RWPE1 (cell line): ENCODE results near the gene RNF138.

Source experiments
- CTCF ChIA-PET: fragments of 350-600 bp; sonication (Branson Sonifier 250); formaldehyde crosslinking; extraction: SDS; loops from one replicate; lab custom pipeline; 2021; lab: Yijun Ruan, JAX
- POLR2A ChIA-PET: fragments of 400-600 bp; formaldehyde crosslinking; extraction: SDS; loops from one replicate; lab custom pipeline; 2020; ENCODE audit warnings: antibody characterized with exemption; ENCODE audit not compliant: low non-redundant PET; lab: Yijun Ruan, JAX
- DNase-seq: peaks from one replicate; pipeline ENCODE4 v3.0.0; 2012; ENCODE audit warnings: low spot score
- H3K27ac ChIP-seq: fragments of 450-650 bp; 2 replicates; pipeline ENCODE4 v1.5.1; 2017
- TF ChIP-seq, protein P1 (sequence below): fragments of 450-650 bp; conservative IDR thresholded peaks from 2 replicates; pipeline ENCODE4 v1.5.1; 2017; ENCODE audit warnings: low read depth, mild to moderate bottlenecking

The RNF138 gene

GRCh38 chr18:32112826-32113225 is 21.2 kb downstream of the RNF138 start:
- TF ChIP-seq, protein P1, sequence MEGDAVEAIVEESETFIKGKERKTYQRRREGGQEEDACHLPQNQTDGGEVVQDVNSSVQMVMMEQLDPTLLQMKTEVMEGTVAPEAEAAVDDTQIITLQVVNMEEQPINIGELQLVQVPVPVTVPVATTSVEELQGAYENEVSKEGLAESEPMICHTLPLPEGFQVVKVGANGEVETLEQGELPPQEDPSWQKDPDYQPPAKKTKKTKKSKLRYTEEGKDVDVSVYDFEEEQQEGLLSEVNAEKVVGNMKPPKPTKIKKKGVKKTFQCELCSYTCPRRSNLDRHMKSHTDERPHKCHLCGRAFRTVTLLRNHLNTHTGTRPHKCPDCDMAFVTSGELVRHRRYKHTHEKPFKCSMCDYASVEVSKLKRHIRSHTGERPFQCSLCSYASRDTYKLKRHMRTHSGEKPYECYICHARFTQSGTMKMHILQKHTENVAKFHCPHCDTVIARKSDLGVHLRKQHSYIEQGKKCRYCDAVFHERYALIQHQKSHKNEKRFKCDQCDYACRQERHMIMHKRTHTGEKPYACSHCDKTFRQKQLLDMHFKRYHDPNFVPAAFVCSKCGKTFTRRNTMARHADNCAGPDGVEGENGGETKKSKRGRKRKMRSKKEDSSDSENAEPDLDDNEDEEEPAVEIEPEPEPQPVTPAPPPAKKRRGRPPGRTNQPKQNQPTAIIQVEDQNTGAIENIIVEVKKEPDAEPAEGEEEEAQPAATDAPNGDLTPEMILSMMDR = no peak
- ChIA-PET POLR2A (no interaction called here), CTCF (interaction anchor here (0.5 kb wide), 1 partner anchor 23 kb away, joined by 3 read pairs; no protein-coding TSS in a partner anchor)
- H3K27ac ChIP-seq = no peak overlapping the region
- DNase-seq = no peak

DNA sequence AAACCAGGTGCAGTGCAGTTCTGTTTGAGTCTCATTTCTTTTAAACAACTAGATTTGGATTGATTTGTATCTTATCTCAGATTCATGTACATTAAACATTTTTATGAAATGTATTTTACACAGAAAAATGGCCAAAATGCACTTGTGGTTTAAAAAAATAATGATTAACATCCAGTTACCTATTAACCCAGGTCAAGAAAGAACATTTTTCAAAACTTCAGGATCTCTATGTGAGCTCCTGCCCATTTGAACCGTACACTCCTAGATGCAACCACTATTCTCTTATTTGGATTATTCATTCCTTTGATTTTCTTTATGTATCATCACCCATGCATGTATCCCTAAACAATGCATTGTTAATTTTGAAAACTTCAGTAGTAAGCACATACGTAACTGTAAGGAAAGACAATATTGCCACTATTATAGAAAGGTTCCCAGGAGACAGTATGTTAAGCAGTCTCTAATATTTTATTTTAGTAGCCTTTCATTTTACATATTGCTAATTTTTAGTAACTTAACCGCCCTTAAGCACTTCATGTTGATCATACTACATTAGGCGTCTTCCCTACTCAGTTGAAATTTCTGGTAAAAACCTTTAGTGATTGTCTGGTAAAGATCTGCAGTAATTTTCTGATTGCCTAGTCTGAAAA is 22.7 kb downstream of the RNF138 start:
- ChIA-PET CTCF (no interaction called here), POLR2A (no interaction called here)
- TF ChIP-seq, protein P1 = no peak
- no peak overlapping the region for H3K27ac ChIP-seq
- no peak for DNase-seq

DNA sequence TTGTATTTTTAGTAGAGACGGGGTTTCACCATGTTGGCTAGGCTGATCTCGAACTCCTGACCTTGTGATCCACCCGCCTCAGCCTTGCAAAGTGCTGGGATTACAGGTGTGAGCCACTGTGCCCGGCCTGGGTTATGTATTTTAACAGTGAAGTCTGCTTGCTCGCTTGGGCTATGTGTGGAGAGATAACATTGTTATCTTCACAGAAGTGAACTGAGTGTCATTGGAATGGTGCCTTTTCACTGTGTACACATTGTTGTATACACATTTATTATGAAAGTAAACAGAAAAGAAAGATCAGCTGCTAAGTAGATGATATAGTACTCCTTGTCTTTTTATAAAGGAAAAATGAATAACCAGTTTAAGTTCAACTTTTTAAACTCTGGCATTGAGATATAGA is 30.4 kb downstream of the RNF138 start:
- H3K27ac ChIP-seq = no peak overlapping the region
- no peak for DNase-seq
- POLR2A ChIA-PET = no interaction called here
- CTCF ChIA-PET = no interaction called here
- TF ChIP-seq, protein P1 = no peak

- DNase-seq = no peak
- ChIA-PET CTCF (no interaction called here), POLR2A (no interaction called here)
- TF ChIP-seq, protein P1 = no peak
- no peak overlapping the region for H3K27ac ChIP-seq
Measured at GRCh38 chr18:32126538-32126937, 34.9 kb downstream of the RNF138 start.

DNA sequence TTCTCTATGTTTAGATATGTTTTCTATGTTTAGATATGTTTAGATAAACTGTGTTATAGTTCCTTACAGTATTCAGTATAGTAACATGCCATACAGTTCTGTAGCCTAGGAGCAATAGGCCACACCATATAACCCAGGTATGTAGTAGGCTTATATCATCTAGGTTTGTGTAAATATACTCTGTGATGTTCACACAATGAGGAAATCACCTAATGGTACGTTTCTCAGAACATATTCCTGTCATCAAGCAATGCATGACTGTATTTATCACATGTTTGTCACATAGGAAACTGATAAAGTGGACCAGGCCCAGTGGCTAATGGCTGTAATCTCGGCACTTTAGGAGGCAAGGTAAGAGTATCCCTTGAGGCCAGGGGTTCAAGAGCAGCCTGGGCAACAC is 44.0 kb downstream of the RNF138 start:
- TF ChIP-seq, protein P1 = no peak
- CTCF ChIA-PET = no interaction called here
- DNase-seq = no peak
- no peak overlapping the region for H3K27ac ChIP-seq
- POLR2A ChIA-PET = no interaction called here

- TF ChIP-seq, protein P1 = no peak
- ChIA-PET POLR2A (no interaction called here), CTCF (no interaction called here)
- DNase-seq = no peak
- H3K27ac ChIP-seq = no peak overlapping the region
Measured at GRCh38 chr18:32138332-32138982, 46.8 kb downstream of the RNF138 start.
